Renal cortex interstitium (tissue), 11 donors: ENCODE measurements around the gene PDE3A. TPM values are rescaled to one million over a fixed set of nuclear protein-coding genes. Genes with fewer than 3 reads are reported as not detected.
"Not testable (repeated sequence)": the region's sequence is repeated elsewhere in the genome, so short reads cannot be mapped to it uniquely, and the experiment has no call there.

ENCODE experiments used
- DNase-seq, 11 donors: peaks; one replicate each; pipeline ENCODE4 v3.0.0-alpha.2; 2013; ENCODE audit warnings: low read depth in 9 of 11, low spot score in 4 of 11; ENCODE audit errors: extremely low read depth in 1 of 11
- polyA plus RNA-seq, 3 donors: library from polyadenylated mRNA; unstranded; fragments of 120-200 nt; gene quantifications; one replicate each; pipeline ENCODE4 v1.2.1, GENCODE V29; 2013; ENCODE audit not compliant: insufficient read length in 3 of 3

PDE3A gene
- polyA plus RNA-seq, 3 donors, result 24.5 to 28.8 (median 24.9) TPM

DNA sequence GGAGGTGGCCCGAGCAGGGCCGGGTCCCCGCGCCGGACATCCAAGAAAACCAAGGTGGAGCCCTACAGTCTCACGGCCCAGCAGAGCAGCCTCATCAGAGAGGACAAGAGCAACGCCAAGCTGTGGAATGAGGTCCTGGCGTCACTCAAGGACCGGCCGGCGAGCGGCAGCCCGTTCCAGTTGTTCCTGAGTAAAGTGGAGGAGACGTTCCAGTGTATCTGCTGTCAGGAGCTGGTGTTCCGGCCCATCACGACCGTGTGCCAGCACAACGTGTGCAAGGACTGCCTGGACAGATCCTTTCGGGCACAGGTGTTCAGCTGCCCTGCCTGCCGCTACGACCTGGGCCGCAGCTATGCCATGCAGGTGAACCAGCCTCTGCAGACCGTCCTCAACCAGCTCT, 184.2 kb downstream of the PDE3A start:
- DNase-seq, result not testable (repeated sequence)

DNA sequence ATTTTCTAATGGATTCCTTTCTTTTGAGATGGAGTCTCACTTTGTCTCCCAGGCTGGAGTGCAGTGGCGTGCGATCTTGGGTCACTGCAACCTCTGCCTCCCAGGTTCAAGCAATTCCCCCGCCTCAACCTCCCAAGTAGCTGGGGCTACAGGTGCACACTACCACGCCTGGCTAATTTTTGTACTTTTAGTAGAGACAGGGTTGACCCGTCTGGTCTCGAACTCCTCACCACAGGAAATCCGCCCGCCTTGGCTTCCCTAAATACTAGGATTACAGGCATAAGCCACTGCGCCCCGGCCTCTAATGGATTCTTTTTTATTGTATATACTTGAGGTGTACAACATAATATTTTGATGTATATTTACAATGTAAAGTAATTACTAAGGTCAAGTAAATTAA, 186.7 kb downstream of the PDE3A start:
- no peak for DNase-seq

DNA sequence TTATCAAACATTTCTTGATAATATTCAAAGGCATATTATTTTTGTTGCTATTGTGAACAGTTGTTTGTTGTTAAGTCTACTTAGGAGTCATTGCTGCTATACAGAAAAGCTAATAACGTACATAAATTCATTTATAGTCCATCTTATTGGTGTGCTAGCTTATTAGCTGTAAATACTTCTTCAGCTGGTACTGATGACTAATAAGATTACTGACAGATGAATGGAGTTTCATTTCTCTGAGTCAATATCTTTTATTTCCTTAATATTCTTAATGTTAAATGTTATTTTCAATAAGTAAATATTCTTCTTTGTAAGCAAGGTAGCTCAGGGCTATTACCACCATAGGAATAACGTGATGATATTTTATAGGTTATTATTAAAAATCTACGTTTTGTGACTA, 187.4 kb downstream of the PDE3A start:
- DNase-seq, result no peak

DNA sequence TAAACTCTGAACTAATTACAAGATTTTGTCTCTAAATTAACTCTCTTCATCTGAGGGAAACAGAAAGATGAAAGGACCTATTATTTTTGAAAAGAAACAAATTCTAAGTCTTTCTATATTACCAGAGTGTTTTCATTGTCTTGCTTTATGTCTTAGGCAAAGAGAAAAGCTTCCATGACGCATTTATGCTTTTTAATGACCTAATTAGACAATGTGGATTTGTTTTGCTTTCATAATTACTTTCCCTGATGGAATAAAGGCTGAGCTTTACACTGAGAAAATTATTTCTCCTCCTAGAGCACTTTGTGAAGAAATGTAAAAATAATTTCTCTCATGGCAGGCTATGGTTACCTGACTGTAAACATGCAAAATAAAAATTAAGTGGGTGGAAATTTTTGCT, 188.8 kb downstream of the PDE3A start:
- no peak for DNase-seq

DNA sequence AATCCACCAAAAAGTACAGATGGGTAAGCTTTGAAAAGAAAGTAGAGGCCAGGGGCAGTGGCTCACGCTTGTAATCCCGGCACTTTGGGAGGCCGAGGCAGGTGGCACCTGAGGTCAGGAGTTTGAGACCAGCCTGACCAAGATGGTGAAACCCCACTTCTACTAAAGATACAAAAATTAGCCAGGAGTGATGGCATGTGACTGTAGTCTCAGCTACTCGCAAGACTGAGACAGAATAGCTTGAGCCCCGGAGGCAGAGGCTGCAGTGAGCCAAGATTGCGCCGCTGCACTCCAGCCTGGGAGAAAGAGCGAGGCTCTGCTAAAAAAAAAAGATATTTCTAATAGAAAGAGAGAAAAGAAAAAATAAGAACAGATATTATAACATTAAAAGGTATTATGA, 192.6 kb downstream of the PDE3A start:
- no peak for DNase-seq

DNA sequence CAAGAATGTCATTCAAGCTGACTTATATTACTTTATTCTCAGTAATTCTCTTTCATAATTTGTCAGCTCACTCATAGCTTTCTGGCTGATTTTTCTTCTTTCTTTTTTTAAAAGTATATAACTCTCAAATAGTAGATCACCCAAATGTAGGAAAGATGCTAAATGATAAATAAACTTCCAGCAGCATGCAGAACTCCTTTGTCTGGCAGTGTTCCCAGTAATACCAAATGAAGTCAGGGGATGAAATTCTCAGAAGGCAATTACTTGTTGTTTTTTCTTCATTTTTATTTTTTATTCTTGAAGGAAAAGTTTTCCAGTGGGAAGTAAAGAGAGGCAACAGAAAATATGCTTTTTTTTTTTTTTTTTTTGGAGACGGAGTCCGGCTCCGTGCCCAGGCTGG, 193.5 kb downstream of the PDE3A start:
- DNase-seq, result no peak

DNA sequence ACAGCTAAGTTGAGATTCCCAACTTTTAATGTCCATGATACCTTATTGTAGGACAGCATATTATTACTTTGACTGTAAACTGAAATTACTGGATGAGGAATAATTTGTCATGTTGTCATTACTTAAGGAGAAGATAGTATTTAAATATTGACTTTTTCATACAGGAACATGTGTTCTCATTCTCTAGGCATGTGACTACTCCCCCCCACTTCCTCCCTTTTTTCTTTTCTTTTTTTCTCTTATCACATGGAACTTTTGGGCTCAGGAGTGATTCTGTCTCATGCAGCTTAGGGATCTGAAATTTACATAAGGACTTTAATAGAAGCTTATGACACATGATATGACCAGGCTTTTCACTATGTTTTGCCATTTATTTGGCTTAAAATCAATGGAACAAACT, 199.1 kb downstream of the PDE3A start:
- DNase-seq, result no peak

DNA sequence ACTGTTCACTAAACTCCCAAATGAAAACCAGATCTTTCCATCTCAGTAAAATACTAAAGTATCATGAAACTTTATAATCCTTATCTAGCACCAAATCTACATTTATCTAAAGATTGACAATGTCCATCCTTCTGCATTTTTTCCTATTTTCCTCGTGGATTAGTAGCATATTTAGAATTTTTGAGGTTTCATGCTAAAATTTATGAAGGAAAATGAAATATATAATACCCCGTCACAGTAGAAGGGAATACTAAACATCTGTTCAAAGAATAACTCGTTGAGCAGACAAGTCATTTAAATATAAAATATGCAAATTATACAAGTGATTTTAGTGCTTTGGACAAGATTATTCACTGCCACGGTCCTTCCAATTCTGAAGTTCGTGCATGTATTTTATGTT, 204.1 kb downstream of the PDE3A start:
- DNase-seq, result no peak

DNA sequence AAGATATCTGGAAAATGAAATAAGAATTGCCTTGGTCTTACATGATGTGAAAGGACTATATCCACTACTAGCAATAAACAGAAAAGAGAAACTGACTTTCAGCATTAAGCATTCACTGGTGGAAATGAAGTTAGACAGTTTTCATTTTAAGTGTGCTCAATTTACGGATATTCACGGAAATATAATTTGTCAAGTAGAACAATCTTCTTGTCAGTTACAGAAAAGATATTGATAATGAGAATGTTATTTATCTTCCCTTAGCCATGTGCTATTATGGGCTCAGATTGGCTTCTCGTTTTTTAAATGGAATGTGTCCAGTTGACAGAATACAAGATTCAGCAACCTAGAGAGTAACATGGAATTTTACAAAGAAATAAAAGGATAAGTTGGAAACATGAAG, 208.2 kb downstream of the PDE3A start:
- DNase-seq, result no peak

DNA sequence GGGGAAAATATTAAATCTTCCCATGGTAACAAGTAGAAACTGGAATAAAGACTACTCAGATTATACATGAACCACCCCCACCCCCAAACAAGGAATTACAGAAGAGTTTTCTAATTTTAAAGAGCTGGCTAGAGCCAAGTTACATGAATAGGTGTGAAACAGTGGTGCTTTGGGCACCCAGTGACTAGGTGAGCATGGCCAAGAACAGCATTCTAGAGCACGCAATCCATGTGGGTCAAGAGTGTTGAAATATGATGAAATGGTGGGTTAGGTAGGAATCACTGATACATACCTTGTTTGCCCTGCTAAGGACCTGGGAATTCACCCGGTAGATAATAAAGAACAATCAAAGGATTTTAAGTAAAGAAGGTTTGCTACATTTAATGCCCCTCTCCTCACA, 208.7 kb downstream of the PDE3A start:
- DNase-seq, result no peak

DNA sequence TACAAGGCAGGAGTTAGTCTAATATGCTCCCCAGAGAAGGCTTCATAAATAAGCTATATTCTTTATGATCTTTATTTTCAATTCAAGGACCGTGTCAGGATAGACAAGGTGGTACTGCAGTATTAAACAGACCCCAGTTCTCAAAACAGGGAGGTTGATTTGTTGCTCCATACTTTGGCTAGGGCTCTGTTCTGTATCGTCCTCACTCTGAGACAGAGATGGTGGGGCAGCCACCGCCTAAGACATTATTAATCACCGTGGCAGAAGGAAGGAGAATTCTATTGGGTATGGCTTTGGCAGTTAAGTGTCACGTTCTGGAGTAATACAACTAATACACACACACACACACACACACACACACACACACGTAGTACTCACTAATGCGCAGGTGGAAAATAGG, 209.8 kb downstream of the PDE3A start:
- no peak for DNase-seq

DNA sequence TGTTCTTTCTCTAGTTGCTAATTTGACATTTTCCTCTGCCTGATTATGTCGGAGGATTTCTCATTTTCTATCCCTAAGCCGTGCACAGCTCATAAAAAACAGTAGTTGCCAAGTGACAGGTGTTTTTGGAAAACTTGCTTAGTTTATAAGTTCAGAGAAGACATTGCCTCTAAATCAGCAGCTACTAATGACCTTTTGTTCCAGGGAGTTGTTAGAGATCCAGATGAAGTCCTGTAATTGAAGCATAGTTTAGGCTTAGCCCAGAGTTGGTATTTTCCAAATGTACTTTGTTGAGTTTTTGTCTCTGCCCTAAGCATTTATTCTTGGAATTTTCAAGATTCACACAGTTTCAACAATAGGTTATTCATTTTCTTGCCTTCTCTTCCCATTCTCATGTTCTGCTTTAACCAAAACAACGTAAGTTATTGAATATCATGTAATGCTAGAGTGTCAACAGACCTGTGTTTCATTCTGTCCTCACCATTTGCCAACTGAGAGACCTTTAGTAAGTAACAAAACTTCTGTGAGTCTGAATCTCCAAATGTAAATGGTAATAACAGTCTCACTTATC, 216.8 kb downstream of the PDE3A start:
- no peak for DNase-seq

DNA sequence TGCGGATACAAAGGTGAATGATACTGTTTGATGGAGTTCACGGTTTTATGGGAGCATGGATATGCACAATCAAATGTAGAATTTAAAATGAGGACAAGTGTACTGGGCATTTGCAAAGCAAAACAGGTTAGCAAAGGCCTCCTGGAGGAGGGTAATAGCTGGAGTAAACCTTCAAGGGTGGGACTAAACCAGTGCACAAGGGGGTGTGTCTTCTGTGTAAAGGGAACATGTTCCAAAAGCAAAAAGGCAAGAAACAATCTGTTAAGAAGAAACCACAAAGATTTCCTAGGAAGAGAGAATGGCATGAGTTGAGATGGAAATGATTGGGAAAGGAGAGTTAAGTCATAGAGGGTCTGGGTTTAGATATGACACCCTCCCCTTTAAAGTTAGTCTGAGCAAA, 217.6 kb downstream of the PDE3A start:
- no peak for DNase-seq

DNA sequence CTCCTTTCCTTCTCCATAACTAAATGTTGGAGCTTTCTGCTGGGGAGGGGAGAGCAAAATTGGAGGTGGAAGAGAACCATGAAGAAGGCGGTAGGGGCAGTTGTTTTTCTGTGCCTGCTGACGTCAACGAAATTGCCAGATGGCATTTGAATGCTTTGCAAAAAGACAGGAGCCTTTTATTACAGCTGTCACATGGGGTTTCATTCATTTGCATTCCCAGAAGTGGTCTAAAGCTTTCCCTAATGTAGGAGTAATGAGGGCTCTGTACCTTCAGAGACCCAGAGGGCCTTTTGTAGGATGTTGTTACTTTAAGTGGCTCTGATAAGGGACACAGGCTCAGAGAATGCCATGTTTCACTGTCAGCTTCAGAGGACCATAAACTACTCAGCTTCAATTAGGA, 219.7 kb downstream of the PDE3A start:
- DNase-seq, result no peak

DNA sequence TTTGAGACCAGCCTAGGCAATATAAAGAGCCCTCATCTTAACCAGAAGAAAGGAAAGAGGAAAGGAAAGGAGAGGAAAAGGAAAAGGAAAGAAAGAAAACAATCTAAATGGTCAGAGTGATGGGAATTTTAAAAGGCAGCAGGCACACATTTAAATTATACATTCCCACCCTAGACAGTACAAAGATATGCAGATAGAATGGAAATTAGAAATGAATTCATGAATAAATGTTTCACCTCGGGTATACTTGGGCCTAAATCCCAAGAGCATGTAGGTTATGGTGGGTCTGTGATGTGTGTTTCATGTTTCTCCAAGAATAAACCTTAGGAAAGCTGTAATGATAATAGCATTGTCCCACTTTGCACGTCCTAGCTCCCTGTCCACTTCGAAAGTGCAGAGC, 222.2 kb downstream of the PDE3A start:
- DNase-seq, result no peak

DNA sequence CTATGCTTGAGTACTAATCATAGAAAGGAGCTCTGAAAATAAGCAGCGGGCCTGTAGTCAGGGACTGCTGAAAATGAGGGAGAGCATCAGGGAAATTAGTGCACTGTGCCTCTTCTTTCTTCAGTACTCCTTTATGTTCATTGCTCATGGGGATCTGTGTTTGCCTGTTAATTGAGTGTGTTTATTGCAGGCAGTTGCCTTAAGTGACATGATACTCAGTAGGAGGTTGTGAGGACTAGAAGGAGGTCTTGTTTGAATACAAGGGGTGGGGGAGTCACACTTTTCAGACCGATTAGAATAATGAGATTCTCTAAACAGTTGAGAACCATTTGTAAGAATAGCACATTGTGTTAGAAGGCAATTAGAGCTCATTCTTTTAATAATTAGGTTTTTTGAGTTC, 224.2 kb downstream of the PDE3A start:
- no peak for DNase-seq

DNA sequence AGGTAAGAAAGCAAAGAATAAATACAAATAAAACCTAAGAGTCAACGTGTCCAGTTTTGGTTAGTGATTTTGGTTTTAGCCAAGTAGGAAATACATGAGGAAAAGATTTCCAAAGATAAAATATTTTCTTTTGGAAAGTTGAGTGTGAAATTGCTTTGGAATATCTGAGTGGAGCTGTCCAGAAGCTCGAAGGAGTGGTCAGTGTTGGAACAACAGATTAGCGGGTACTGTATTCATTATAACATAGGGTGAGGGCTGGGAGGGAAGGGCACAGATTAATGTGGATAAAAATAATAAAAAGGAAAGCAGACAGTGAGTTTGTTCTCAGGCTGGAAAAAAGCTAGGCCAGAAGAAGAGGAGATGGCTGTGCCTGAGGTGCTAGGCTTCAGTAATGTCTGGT, 225.3 kb downstream of the PDE3A start:
- no peak for DNase-seq

DNA sequence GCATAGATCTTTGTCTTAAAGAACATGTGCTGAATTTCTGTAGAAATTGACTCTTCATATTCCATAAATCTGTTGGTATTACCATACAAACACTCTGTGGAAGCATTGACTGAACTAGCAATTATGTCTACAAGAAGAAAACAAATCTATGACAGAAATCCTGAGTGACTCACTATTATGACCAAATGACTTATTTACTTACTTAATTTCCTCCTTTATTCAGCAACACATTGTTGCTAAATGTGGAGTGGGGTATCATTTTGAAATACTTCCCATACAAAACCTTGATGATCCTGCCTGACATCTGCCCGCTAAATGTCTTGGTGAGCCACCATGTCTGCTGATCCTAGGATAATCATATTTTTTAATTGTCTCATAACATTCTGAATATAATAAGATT, 227.7 kb downstream of the PDE3A start:
- no peak for DNase-seq

DNA sequence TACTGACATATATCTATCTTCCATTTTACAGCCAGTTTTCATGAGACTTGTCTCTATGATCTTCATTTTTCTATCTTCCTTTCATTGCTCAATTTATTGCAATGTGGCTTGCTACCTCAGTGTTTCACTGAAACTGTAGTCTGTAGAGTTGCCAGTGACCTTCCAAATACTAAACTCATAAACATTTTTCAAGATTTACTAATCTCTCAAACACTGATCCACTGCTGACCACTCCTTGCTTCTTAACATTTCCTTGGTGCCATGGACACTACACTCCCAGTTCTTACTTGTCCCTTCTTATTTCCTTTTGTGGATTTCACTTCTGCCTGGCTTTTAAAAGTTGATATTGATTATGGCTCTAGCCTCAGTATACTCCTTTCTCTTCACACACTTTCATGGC, 231.4 kb downstream of the PDE3A start:
- DNase-seq, result no peak

DNA sequence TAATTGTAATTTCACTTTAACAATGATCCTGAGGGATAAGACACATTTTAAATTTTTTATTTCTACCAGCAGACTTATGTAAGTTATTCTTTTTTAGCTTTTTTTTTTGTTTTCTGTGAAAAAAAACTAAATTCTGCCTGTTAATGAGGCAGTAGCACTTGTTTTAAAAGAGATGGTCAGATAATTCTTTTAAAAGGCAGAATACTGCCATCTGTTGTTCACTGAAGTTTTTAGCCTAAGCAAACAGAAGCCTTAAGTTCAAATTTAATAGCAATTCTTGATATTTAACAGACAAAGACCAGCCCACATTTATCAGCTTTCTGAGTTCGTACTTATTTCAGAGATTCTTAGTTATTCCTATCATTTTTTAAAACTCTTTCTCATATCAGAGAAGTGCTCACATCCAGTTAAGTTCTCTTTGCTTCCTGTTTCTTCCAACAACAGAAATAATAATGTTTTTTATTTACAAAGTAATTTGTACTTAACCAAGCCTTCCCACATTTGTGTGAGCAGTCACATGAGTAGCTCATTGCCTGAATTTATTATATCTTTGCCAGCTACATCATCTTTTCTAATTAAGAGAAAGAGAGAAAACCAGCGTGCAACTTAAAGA, 233.4 kb downstream of the PDE3A start:
- DNase-seq, result peak in 8 of 11 donors; percentile 10 to 46 (median 18)

DNA sequence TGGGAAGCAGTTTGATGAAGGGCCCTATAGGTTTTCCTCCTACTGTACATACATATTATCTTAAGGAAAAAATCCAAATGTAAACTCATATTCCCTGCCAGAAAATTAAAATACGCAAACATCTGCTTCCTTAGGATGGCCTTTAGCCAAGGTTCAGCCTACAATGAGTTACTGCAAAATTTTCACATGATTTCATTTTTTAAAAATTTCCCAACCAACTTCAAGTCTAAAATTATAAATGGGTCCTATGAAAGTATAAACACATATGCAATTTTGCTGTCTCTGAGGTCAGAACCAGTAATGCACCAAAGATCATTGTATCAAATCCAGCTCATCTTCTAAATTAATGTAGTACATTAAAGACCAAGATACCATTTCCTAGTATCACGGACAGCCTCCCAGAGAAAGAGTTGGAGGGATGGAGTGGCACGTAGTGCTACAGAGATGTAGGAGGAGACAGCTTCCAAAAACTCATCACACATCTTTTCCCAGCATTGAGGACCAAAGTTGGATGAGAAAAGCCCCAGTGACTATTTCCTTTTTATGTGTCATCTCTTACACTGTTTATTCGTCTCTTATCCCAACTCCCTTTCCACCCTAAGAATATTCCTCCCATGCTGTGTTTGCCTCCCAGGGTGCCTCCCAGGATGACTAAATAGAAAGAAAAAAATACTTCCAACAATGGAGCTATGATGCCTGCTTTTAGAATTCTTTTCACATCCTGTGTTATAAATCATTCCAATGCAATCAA, 234.5 kb downstream of the PDE3A start:
- DNase-seq, result no peak
